ENCODE measurements around the gene STAP1.

STAP1 gene

DNA sequence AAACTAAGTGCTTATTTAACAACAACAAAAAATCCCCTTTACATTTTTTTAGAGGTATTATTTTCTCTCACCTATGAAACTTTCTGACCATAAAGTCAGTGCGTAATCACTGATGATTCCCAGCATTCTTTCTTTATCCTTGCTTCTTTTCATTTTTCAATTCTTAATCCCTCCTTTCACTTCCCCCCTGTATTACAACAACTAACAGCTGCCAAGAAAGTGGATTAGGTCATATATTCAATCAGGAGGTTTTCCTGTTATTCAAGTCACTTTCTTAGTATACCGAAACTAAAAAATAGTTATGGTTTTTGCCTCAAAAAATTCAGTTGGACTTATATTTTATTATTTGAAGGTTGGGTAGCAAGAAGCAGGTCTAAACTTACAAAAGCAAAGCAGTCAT lies 2.1 kb upstream of the STAP1 start:
- no peak for DNase-seq (ENCODE audit: low spot score)

DNA sequence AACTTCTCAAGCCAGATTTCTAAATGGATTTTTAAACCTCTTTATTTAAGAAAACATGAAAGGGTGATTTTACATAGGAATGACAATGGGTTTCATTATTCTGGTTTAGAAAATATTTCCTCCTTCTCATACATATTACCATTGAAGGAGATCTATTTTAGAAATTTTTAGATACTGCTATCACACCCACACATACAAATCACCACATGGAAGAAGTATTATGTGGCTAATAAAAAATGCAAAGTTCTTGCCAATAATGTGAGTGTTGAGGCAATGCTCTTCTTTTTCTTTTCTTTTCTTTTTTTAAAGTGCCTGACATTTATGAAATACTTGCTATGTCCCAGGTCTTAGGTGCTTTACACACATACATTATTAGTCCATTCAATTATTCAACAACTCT lies 6.8 kb downstream of the STAP1 start:
- DNase-seq (ENCODE audit: low spot score), result no peak

DNA sequence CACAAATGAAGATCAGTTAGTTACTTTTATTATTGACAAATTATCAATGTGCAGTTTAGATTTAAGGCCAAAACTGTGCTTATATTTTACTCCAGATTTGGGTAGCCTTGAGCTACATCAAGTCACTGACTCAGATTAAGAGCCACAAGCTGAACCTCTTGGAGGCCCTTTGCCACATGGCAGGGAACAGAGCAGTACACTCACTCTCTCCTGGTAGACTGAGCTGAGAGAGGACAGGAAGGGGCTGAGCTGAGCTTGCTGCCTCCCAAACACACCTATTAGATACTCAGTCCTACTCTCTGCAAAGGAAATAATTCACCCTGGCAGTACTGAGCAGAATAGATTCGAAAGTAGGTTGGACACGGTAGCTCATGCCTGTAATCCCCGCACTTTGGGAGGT lies 7.8 kb downstream of the STAP1 start:
- no peak for DNase-seq (ENCODE audit: low spot score)

DNA sequence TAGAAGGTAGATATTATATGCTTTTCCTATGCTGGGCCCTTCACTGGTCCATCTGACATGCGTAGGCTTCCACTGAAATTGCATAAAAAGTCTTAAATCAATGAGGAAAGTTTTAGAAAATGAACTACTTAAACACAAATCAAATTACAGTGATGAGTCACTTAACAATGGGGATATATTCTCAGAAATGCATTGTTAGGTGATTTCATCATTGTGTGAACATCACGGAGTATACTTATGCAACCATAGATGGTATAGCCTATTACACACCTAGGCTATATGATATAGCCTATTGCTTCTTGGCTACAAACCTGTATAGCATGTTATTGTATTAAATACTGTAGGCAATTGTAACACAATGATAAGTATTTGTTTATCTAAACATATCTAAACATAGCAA lies 10.3 kb downstream of the STAP1 start:
- no peak for DNase-seq (ENCODE audit: low spot score)

DNA sequence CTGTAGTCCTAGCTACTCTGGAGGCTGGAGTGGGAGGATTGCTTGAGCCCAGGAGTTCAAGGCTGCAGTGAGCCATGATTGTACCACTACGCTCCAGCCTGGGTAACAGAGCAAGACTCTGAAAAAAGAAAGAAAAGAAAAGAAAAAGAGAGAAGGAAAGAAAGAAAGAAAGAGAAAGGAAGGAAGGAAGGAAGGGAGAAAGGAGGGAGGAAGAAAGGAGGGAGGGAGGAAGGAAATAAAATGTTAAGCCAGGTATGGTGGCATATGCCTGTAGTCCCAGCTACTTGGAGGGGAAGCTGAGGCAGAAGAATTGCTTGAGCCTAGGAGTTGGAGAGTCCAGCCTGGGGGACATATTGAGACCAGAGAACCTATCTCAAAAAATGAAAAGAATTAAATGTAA lies 12.0 kb downstream of the STAP1 start:
- no peak for DNase-seq (ENCODE audit: low spot score)

DNA sequence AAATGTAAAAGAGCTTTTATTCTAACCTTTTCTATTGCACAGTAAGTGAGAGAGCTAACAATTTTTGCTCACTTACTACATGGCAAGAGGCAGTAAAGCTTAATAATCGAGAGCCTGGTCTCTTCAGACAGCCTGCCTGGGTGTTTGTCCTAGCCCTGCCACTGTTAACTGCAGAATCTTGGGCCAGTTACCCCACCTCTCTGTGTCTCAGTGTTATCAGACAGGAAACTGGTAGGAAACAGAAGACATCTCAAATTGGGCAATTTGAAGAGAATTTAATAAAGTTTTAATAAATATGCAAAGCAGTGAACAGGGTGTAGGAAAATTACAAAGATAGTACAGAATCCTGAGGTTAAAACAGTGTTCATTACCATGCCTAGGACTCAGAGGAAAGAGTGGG lies 13.4 kb downstream of the STAP1 start:
- no peak for DNase-seq (ENCODE audit: low spot score)

DNA sequence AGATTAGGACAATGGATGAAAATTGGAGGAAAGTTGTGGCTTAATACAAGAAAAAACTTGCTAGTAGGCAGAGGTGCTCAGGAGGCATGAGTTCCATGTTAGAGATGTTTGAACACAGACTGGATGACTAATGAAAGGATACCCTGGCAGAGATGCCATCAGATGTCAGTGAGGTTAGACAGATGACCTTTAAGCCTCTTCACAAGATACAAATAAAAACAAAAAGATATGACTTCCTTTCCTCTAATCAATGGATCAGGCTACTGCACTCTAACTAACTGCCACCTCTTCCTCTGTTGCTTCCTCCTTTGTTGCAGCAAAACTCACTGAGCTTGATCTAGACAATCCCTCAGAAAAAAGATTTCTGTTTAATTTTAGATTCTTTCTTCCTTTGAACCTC lies 14.7 kb downstream of the STAP1 start:
- DNase-seq (ENCODE audit: low spot score), result no peak

DNA sequence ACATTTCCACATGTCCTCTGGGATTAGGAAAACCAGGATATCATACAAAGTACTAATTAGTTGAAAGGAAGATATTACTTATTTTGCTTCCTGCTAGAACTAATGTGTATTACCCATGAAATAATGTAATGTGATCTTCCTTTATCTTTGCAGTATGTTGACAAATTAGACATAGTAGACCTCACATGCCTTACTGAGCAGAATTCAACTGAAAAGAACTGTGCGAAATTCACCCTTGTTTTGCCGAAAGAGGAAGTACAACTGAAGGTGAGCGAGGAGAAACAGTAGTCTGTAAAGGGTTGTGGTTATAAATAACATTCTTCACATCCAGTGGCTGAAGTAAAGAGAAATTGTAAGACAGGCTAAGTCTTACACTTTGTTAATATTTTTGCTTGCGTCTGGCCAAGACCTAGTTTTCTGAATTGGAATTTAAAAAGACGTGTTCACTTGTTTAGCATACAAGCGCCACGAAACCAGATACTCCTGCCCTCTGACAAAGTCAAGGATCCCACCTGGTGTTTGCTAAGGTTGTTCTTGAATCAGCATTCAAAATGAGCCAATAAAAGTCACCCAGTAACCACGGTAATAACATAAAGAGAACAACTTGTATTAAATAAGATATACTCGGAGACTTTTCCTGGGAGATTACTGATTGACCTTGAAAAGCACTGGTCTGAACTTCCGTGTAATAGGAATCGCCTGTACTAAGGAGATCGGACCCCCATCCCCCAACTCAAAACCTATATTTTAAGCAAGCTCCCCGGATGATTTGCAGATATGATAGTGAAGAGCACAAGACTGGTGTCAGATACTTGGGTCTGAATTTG lies 16.9 kb downstream of the STAP1 start:
- DNase-seq (ENCODE audit: low spot score), result no peak

DNA sequence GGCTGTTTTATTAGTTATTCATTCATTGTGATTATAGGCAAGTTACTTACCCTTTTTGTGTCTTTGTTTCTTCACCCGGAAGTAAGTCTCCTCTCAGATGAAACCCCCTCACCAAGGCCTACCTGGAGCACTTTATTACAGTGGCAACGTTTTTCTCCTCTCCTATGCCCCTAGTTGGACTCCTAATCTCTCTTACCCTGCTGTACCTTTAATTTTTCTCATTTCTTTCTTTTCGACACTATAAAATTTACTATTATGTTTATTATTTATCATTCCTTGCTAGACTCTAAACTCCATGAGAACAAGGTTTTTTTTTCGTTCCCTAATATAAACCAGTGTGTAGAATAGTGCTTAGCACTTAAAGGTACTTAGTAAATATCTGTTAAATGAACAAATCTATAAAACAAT lies 17.5 kb downstream of the STAP1 start:
- DNase-seq (ENCODE audit: low spot score), result no peak

DNA sequence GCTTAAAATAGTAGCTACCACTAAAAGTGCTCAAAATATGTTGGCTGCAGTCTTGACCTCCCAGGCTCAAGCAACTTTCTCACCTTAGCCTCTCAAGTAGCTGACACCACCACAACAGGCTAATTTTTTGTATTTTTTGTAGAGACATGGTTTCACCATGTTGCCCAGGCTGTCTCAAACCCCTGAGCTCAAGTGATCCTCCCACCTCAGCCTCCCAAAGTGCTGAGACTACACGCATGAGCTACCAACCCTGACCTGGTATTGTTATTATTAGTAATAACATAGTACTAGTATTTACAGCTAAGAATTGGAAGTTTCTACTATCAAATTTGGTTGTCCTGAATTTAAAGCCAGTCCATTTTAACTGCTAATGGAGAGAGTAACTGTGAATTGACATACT lies 18.0 kb downstream of the STAP1 start:
- no peak for DNase-seq (ENCODE audit: low spot score)

DNA sequence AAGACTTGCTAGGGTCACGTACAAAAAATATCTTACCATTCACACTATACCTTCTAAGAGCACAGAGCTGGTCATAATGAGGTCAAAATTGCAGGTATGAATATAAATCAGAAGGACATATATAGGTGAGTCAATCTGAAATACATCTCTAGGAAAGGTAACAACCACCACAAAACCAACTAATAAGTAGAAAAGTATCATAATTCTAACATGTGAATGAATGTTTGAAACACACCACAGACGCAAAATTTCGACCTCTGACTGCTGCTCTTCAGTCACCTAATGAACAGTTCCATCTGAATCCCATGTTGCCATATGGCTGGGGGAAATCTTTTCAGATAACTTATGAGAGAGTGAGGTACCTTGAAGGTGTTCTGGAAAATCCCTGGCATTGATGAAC lies 22.1 kb downstream of the STAP1 start:
- no peak for DNase-seq (ENCODE audit: low spot score)

DNA sequence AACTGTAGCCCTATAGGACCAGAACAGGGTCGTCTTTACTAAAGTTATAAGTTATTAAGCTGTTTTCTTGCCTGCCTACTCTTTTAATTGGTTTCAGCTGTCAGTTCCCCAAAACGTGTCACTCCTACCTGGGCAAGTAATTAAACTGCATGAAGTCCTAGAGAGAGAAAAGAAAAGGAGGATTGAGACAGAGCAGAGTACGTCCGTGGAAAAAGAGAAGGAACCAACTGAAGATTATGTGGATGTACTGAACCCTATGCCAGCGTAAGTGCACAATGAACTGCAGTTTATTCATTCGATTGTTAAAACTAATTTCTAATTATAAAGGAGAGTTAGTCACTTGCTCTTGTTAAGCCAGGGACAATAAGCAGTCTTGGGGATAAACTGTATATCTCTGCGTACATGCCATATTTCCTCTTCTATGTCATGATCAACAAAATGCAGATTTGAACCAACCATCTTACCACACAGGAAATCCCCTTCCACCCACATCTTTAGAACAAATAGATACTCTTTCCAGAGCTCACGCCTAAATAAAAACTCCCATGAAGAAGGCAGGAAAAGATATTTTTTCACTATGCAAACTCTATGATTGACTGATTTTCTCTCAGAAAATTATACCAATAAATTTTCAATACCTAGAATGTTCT lies 22.8 kb downstream of the STAP1 start:
- DNase-seq (ENCODE audit: low spot score), result no peak

DNA sequence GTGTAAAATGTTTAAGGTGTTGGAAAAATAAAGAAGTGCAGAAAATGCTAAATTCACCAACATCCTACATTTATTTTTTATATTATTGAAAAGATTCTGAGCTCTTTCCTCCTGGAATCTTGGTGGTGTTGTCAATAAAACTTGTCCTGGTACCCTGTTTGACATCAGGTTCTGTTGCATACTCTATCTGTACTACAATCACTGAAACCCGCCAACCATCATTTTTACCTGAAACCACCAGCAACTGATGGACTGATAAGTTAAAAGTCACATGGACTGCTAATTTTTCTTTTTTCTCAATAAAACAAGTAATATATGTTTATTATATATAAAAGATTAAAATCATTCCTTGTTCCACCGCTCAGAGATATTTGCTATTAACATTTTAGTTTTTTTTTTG lies 23.4 kb downstream of the STAP1 start:
- DNase-seq (ENCODE audit: low spot score), result no peak

DNA sequence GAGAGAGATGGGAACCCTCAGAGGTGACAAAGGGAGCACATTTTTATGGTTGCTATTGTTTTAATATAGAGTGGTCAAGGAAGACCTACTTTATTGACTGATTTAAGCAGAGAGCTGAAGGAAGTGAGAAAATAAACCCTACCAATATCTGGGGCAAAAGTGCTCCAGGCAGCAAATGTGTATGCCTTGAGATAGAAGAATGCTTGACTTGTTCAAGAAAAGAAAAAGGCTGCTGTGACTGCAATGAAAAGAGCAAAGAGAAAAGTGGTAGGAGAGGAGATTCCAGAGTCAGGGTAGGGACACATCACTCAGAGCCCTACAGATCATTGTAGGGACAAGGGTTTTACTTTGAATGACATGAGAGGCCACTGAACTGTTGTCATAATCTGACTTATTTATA lies 26.0 kb downstream of the STAP1 start:
- no peak for DNase-seq (ENCODE audit: low spot score)

DNA sequence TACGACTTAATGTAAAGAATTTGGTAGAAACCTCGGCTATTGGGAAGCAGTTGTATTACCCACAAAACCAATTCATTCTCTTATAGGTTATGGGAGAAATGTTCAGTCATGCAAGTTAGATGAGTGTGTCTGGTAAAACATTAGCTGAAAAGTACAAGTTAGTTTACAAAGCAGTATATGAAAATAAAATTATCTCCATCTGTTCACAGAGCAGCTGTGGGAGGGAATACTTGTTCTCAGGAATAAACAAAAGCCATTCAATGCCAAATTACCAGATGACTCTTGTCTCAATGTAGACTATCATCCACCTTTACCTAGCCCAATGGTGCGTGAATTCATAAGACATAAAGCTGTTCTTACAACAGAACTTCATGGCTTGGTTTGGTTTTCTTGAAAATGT lies 28.6 kb downstream of the STAP1 start:
- no peak for DNase-seq (ENCODE audit: low spot score)

DNA sequence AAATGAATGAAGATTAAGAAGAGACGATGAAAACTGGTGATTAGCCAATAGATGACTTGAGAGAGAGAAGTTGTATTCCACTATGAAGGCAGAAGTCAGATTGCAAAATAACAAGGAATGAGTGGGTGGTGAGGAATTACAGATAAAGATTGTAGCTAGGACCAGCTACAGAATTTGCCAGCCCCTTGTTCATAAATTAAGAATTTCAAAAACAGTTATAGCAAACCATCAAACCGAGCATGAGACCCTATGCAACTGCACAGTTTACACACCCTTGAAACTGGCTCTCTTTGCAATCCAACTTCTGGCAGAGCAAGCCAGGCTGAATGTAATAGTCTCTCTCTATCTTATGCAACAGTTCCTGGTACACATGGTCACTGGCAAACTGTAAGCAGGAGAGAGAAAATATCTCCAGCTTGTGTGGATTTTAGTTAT lies 35.2 kb downstream of the STAP1 start:
- no peak for DNase-seq (ENCODE audit: low spot score)

DNA sequence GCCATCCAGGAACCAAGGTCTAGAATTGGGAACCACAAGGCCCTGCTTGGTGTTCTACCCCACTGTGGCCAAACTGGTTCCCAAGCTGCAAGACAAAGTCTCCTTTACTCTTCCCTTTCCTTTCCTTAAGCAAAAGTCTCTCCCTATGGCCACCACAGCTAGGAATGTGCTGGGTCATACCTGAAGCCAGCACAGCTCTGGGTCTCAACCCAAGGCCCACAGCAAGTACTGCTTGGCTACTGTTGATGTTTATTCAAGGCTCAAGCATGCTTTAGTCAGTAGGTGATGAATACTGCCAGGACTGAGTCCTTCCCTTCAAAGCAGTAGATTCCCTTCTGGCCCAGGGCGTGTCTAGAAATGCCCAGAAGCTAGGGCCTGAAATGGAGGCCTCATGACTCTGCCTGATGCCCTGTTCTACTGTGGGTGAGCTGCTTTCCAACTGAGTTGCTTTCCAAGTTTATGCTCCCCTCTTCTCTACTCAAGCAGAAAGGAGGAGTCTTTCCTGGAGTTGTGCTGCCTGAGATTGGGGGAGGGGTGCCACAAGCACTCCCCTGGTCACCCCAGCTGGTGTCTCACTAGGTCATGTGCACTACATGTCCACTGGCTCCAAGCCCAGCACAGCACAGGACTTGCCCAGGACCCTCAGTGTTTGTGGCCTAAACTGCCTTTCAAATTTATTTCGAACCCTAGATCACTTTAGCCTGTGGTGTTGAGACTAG lies 44.9 kb downstream of the STAP1 start:
- no peak for DNase-seq (ENCODE audit: low spot score)

DNA sequence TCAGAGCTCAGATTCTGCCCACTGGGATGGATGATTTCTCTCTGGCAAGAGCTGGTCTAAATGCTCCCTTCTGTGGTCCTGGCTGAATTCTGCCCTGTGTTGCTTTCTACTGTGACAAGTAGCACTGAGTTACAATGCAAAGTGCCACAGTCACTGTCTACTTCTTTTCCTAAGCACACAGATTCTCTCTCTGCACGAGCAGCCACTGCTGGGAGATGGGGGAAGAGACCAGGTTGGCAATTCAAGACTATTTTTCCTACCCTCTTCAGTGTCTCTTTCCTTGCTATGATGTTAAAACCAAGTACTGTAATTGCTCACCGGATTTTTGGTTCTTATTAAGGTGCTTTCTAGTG lies 45.5 kb downstream of the STAP1 start:
- no peak for DNase-seq (ENCODE audit: low spot score)

DNA sequence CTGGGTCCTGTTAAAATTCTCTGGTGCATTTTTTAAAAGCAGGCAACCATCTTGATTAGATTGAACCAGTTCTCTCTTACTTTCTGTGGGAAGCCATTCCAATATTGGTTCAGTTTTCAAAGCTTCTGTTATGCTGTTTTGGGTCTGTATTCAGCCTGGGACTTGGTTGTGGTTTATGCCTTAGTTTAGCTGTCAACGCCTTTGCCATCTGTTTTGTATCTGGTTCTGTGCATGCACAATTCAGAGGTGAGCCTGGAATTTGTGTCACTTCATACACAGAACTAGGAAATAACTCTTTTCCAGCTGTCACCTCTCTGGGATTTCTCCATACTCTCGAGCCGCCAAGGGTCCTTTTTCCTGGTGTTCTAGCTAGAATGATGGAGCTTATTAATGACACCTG lies 46.2 kb downstream of the STAP1 start:
- no peak for DNase-seq (ENCODE audit: low spot score)

DNA sequence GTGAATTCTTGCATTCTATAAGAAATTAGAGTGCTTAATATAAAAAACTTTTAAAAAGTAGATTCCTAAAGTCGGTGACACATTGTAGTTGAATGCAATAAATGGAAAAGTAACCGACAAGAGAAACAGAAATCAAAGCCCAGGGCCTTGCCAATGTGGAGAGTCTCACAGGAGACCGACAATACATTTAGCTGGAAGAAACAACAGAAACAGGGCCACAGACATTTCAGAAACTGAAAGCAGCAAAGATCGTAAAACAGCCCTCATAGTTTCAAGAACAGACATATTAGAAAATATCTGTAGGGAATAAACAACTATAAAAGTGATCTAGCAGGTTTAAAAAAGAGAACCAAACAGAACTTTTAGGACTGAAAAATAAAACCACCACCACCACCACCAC lies 49.5 kb downstream of the STAP1 start:
- no peak for DNase-seq (ENCODE audit: low spot score)

DNA sequence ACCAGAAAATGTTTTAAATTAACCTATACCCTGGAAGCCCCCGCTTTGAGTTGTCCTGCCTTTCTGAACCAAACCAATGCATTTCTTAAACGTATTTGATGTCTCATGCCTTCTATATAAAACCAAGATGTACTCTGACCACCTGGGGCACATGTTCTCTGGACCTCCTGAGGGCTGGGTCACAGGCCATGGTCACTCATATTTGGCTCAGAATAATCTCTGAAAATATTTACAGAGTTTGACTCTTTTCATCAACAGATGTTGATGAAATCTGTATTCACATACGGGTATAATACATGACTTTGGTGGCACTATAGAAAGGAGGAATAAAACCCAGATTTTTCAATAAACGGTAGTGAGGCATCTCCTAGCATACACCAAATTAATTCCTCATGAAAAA lies 55.7 kb downstream of the STAP1 start:
- DNase-seq (ENCODE audit: low spot score), result no peak

DNA sequence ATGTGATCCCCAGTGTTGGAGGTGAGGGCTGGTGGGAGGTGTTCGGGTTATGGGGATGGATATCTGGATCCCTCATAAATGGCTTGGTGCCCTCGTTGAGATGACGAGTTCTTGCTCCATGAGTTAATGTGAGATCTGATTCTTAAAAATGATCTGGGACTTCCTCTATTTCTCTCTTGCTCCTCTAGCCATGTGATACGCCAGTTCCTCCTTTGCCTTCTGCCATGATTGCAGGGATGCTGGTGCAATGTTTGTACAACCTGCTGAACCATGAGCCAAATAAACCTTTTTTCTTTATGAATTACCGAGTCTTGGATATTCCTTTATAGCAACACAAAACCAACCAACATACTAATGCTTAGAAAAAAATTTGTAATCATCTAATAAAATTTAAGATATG lies 56.6 kb downstream of the STAP1 start:
- no peak for DNase-seq (ENCODE audit: low spot score)

DNA sequence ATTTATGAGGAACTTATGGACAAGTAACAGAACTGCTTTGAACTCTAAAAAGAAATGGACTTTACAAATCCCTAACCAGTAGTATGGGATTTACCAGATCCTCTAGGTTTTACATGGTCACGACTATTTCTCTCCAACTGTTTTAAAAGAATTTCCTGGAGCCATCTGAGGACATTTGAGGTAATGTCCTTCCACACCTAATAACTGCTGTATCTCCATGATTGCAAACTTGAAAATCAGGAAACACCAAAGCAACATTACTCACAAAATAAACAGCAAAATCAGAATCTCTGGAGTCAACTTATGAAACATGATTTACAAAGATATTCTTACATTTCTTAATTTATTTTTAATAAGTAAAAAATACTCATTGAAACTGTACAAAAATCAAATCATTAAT lies 58.0 kb downstream of the STAP1 start:
- DNase-seq (ENCODE audit: low spot score), result no peak

All from SW480 (cell line).